H9 (cell line): ENCODE data around the gene DYNC1H1. TPM values are rescaled to one million over a fixed set of nuclear protein-coding genes. Genes with fewer than 3 reads are reported as not detected.

Source experiments
- DNase-seq: peaks from one replicate; pipeline ENCODE4 v3.0.0-alpha.2; 2017
- H2AFZ ChIP-seq: one replicate; pipeline ENCODE4 v1.6.1; 2013; ENCODE audit warnings: mild to moderate bottlenecking, low read length, control low read depth, moderate library complexity
- H2AK5ac ChIP-seq: 2 replicates; pipeline ENCODE4 v1.6.1; 2013; ENCODE audit warnings: low read length, control low read depth, mixed read lengths; ENCODE audit not compliant: insufficient read length
- H2BK120ac ChIP-seq: one replicate; pipeline ENCODE4 v1.6.1; 2013; ENCODE audit warnings: low read depth, mild to moderate bottlenecking, low read length, control low read depth, inconsistent platforms; ENCODE audit not compliant: poor library complexity, severe bottlenecking
- H2BK12ac ChIP-seq: 2 replicates; pipeline ENCODE4 v1.6.1; 2013; ENCODE audit warnings: low read length, control low read depth, mixed read lengths, low read depth; ENCODE audit not compliant: insufficient read length
- H2BK15ac ChIP-seq: 2 replicates; pipeline ENCODE4 v1.6.1; 2013; ENCODE audit warnings: low read depth, low read length, control low read depth
- H2BK20ac ChIP-seq: one replicate; pipeline ENCODE4 v1.6.1; 2013; ENCODE audit warnings: low read depth, mild to moderate bottlenecking, low read length, control low read depth, inconsistent platforms; ENCODE audit not compliant: poor library complexity, severe bottlenecking
- H2BK5ac ChIP-seq: 2 replicates; pipeline ENCODE4 v1.6.1; 2013; ENCODE audit warnings: low read length, control low read depth, mixed read lengths; ENCODE audit not compliant: insufficient read length
- H3K14ac ChIP-seq: 2 replicates; pipeline ENCODE4 v1.6.1; 2013; ENCODE audit warnings: low read length, control low read depth; ENCODE audit not compliant: insufficient read depth
- H3K18ac ChIP-seq: 2 replicates; pipeline ENCODE4 v1.6.1; 2013; ENCODE audit warnings: low read depth, mild to moderate bottlenecking, mixed read lengths, low read length, control low read depth; ENCODE audit not compliant: insufficient read length
- H3K23ac ChIP-seq: 2 replicates; pipeline ENCODE4 v1.6.1; 2013; ENCODE audit warnings: low read length, control low read depth, mixed read lengths, low read depth; ENCODE audit not compliant: insufficient read length
- H3K23me2 ChIP-seq: 2 replicates; pipeline ENCODE4 v1.6.1; 2013; ENCODE audit warnings: low read depth, mild to moderate bottlenecking, mixed read lengths, low read length, control low read depth; ENCODE audit not compliant: insufficient read length, poor library complexity, severe bottlenecking
- H3K27ac ChIP-seq: 2 replicates; pipeline ENCODE4 v1.5.1; 2013; ENCODE audit warnings: low read length, control low read depth, mixed read lengths, low read depth; ENCODE audit not compliant: insufficient read length
- H3K27me3 ChIP-seq: 2 replicates; pipeline ENCODE4 v1.6.1; 2013; ENCODE audit warnings: low read length, control low read depth, inconsistent platforms; ENCODE audit not compliant: insufficient read depth
- H3K4ac ChIP-seq: 2 replicates; pipeline ENCODE4 v1.6.1; 2013; ENCODE audit warnings: low read depth, mild to moderate bottlenecking, control low read depth, inconsistent platforms, low read length, moderate library complexity
- H3K4me1 ChIP-seq: 2 replicates; pipeline ENCODE4 v1.6.1; 2013; ENCODE audit warnings: low read length, control low read depth, inconsistent platforms; ENCODE audit not compliant: insufficient read depth
- H3K4me2 ChIP-seq: 2 replicates; pipeline ENCODE4 v1.6.1; 2013; ENCODE audit warnings: low read length, control low read depth, mixed read lengths; ENCODE audit not compliant: insufficient read length, insufficient read depth
- H3K56ac ChIP-seq: 2 replicates; pipeline ENCODE4 v1.6.1; 2013; ENCODE audit warnings: low read depth, mild to moderate bottlenecking, mixed read lengths, low read length, control low read depth; ENCODE audit not compliant: insufficient read length
- H3K79me1 ChIP-seq: 2 replicates; pipeline ENCODE4 v1.6.1; 2013; ENCODE audit warnings: low read depth, mild to moderate bottlenecking, moderate library complexity, low read length, control low read depth, inconsistent platforms; ENCODE audit not compliant: insufficient read depth, poor library complexity, severe bottlenecking
- H3K79me2 ChIP-seq: 2 replicates; pipeline ENCODE4 v1.6.1; 2013; ENCODE audit warnings: low read length, control low read depth, inconsistent platforms; ENCODE audit not compliant: insufficient read depth
- H3K9ac ChIP-seq: 2 replicates; pipeline ENCODE4 v1.6.1; 2013; ENCODE audit warnings: low read length, control low read depth, mixed read lengths; ENCODE audit not compliant: insufficient read length; ENCODE audit errors: extremely low read depth
- H3K9me3 ChIP-seq: one replicate; pipeline ENCODE4 v1.6.1; 2013; ENCODE audit warnings: low read depth, low read length, inconsistent platforms; ENCODE audit not compliant: control insufficient read depth
- H3T11ph ChIP-seq: one replicate; pipeline ENCODE4 v1.6.1; 2013; ENCODE audit warnings: mild to moderate bottlenecking, low read length, control low read depth, inconsistent platforms
- H4K20me1 ChIP-seq: one replicate; pipeline ENCODE4 v1.6.1; 2013; ENCODE audit not compliant: control insufficient read depth, insufficient read length, insufficient read depth
- H4K5ac ChIP-seq: 2 replicates; pipeline ENCODE4 v1.6.1; 2013; ENCODE audit warnings: low read depth, mild to moderate bottlenecking, mixed read lengths, low read length, control low read depth; ENCODE audit not compliant: insufficient read length
- H4K8ac ChIP-seq: replicated peaks from 2 replicates; pipeline ENCODE4 v1.6.1; 2013; ENCODE audit warnings: low read length, control low read depth, mixed read lengths, low read depth; ENCODE audit not compliant: insufficient read length
- H4K91ac ChIP-seq: 2 replicates; pipeline ENCODE4 v1.6.1; 2013; ENCODE audit warnings: low read depth, mild to moderate bottlenecking, moderate library complexity, mixed read lengths, low read length, control low read depth; ENCODE audit not compliant: insufficient read length
- H3K27ac Mint-ChIP-seq, 3 experiments: 2 replicates in 2 of 3; 3 replicates in 1 of 3; pipeline ENCODE4 v1.8.0; 2020 to 2021; ENCODE audit warnings: mixed read lengths in 3 of 3, mild to moderate bottlenecking in 1 of 3, moderate library complexity in 1 of 3
- H3K27me3 Mint-ChIP-seq: 2 replicates; pipeline ENCODE4 v1.8.0; 2021; ENCODE audit warnings: low read depth, mild to moderate bottlenecking, moderate library complexity, mixed read lengths
- H3K36me3 Mint-ChIP-seq, 3 experiments: 2 replicates in 2 of 3; 3 replicates in 1 of 3; pipeline ENCODE4 v1.8.0; 2020 to 2021; ENCODE audit warnings: low read depth in 3 of 3, mixed read lengths in 3 of 3; ENCODE audit not compliant: insufficient read depth in 1 of 3
- H3K4me1 Mint-ChIP-seq, 2 experiments: 2 replicates each; pipeline ENCODE4 v1.8.0; 2020; ENCODE audit warnings: mixed read lengths in 2 of 2
- H3K4me3 Mint-ChIP-seq, 2 experiments: 2 replicates in 1 of 2; 3 replicates in 1 of 2; pipeline ENCODE4 v1.8.0; 2020 to 2021; ENCODE audit warnings: mild to moderate bottlenecking in 2 of 2, mixed read lengths in 2 of 2, moderate library complexity in 1 of 2
- H3K9me3 Mint-ChIP-seq, 2 experiments: 2 replicates in 1 of 2; 3 replicates in 1 of 2; pipeline ENCODE4 v1.8.0; 2020; ENCODE audit warnings: mild to moderate bottlenecking in 2 of 2, mixed read lengths in 2 of 2, moderate library complexity in 1 of 2
- CTCF ChIP-seq: fragments of 200-600 bp; sonication (generic); conservative IDR thresholded peaks from 3 replicates; pipeline ENCODE4 v1.8.0; 2021; ENCODE audit warnings: antibody characterized with exemption, mild to moderate bottlenecking
- WGBS: extraction: QIAGEN DNeasy Blood & Tissue Kit; methylation state at CpG from one replicate; pipeline ENCODE4 v1.1.7; 2013; ENCODE audit warnings: missing lambda C conversion rate, low lambda C conversion rate, mixed read lengths; ENCODE audit not compliant: insufficient read length; ENCODE audit errors: extremely low coverage; 5-methylcytosine and 5-hydroxymethylcytosine counted together
- total RNA-seq: library from RNA; stranded (reverse); gene quantifications from 2 replicates; pipeline ENCODE4 v1.2.1, GENCODE V29; 2021

The DYNC1H1 gene
- total RNA-seq, 1 experiment from 2014 or later: 359 TPM

DNA sequence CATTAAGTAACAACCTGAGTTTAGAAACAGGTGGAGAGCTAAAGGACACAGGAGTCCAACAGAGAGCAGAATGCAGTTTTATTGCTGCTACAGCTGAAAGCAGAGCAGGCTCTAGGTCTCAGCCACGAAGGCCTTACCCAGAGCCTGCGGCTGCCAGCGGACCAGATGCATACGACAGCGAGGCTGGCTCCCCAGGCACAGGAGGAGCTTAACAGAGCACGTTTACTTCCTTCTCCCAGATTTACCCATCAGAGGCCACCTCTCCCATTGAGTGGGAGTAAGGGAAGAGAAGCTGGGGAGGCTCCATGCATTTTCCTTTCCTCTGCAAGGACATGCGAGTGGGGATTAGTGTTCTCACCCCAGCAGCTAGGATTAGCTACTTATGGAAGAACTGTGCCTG is 22.6 kb downstream of the DYNC1H1 start:
- H3K4me1 ChIP-seq: no peaks in the 10 kb centered on the region
- H2BK120ac ChIP-seq: no peak overlapping the region
- no peak overlapping the region for H4K8ac ChIP-seq
- no peaks in the 10 kb centered on the region for H3K23me2 ChIP-seq
- H3K27me3 Mint-ChIP-seq: no peaks in the 10 kb centered on the region
- no peaks in the 10 kb centered on the region; the same call in 1 of the 2 replicates for H3K79me2 ChIP-seq
- TF ChIP-seq CTCF: no peak
- no peak for DNase-seq
- no peak overlapping the region for H3K4me2 ChIP-seq
- H3K36me3 Mint-ChIP-seq: peaks cover 55 to 86% (median 83%) of the 10 kb centered on the region in 3 experiments; a peak in 6 of 7 replicates
- H2BK5ac ChIP-seq: no peak overlapping the region
- no peak overlapping the region for H2BK15ac ChIP-seq
- no peak overlapping the region for H2BK20ac ChIP-seq
- H3T11ph ChIP-seq: no peak overlapping the region
- H3K18ac ChIP-seq: no peak overlapping the region
- H3K56ac ChIP-seq: no peak overlapping the region
- H4K91ac ChIP-seq: no peak overlapping the region
- H3K4me1 Mint-ChIP-seq: no peaks in the 10 kb centered on the region
- H3K9me3 ChIP-seq: no peaks in the 10 kb centered on the region
- no peak overlapping the region for H3K4ac ChIP-seq
- no peak overlapping the region for H3K9ac ChIP-seq
- no peaks in the 10 kb centered on the region for H3K27me3 ChIP-seq
- WGBS: no CpG with 5 or more reads among the region's 7 CpGs
- H3K14ac ChIP-seq: no peak overlapping the region
- H3K9me3 Mint-ChIP-seq: no peaks in the 10 kb centered on the region
- H3K23ac ChIP-seq: no peak overlapping the region
- H2BK12ac ChIP-seq: no peak overlapping the region
- H4K5ac ChIP-seq: no peak overlapping the region
- H3K4me3 Mint-ChIP-seq: no peak overlapping the region
- no peaks in the 10 kb centered on the region for H4K20me1 ChIP-seq
- 0 out of 7 replicates have a peak overlapping the region, but pooled peaks of 1 of the 3 experiments have one; percentile 44 for H3K27ac Mint-ChIP-seq
- no peaks in the 10 kb centered on the region for H3K79me1 ChIP-seq
- no peak overlapping the region for H3K27ac ChIP-seq
- H2AK5ac ChIP-seq: no peak overlapping the region
- no peak overlapping the region for H2AFZ ChIP-seq
